LoVo (cell line): ENCODE results near the gene TSSK1B.
"Not testable (repeated sequence)": the region's sequence is repeated elsewhere in the genome, so short reads cannot be mapped to it uniquely, and the experiment has no call there.

ENCODE experiments used
- DNase-seq: peaks from one replicate; pipeline ENCODE4 v3.0.0-alpha.2; 2016; ENCODE audit warnings: low spot score

TSSK1B gene

GRCh38 chr5:113434889-113435288 is at the start of gene TSSK1B:
TSSK1B (minus strand) TSS chr5:113434989; CDS start chr5:113434839, 150 bp downstream.
- DNase-seq: no peak

DNA sequence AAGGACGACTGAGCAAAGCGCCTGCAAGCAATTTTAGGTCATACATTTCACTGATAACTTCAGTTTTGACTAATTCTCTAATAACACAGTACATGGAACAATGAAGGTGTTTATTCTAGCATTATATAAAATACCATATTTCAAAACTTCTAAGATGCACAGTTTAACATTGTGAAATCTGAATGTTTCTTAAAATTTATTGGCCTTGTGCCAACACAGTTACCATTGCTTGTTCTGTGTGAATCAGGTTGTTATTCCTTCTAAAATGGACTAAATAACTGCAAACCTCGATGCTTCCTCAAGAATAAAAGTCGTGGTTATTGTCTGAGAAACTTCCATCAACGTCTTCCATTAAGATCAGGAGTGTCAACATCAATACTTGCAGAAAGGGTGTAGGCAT is 45.5 kb upstream of the TSSK1B start:
- DNase-seq: no peak

- DNase-seq: no peak
Observed at GRCh38 chr5:113478691-113479090, 43.9 kb upstream of the TSSK1B start.

- DNase-seq: no peak
Observed at GRCh38 chr5:113474100-113474728, 39.4 kb upstream of the TSSK1B start.

- no peak for DNase-seq
Observed at GRCh38 chr5:113463032-113463431, 28.2 kb upstream of the TSSK1B start.

- DNase-seq: not testable (repeated sequence)
Observed at GRCh38 chr5:113457106-113457505, 22.3 kb upstream of the TSSK1B start.

DNA sequence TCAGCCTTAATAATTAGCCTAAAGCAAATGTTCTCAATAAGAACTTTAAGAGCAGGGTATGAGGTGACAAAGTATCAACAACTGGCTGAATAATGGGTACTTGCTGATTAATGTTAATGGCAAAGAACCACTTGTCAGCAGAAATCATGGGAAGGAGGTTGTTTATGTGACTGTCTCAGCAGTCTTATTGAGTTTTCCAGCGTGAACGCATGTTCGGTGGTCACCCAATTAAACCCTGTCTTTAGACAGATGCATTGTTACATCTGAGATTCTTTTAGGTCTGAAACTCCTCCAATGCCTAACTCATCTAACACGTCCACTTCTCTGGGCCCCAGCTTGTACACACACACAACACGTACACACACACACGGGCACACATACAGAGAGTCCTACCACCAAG is 18.2 kb upstream of the TSSK1B start:
- no peak for DNase-seq

- DNase-seq: no peak
Observed at GRCh38 chr5:113451797-113452196, 17.0 kb upstream of the TSSK1B start.

- DNase-seq: no peak
Observed at GRCh38 chr5:113450929-113451328, 16.1 kb upstream of the TSSK1B start.

DNA sequence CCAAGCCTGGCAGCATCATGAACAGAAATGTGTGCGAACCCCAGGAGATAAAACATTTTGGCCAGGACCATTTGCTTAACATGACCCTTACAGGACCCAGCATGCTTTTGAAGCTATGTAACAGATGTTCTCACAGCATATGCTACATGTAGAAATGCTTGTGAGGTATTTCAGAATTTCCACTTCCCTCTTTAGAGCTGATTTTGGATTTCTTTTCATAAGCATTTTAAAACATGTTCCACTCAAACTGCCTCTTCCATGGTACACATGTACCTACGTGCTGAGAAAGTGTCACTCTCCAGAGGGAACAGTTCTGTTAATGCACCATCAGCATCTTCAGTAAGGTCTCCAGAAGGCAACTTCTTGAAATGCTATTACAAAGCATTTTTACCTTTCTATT is 15.7 kb upstream of the TSSK1B start:
- DNase-seq: no peak

DNA sequence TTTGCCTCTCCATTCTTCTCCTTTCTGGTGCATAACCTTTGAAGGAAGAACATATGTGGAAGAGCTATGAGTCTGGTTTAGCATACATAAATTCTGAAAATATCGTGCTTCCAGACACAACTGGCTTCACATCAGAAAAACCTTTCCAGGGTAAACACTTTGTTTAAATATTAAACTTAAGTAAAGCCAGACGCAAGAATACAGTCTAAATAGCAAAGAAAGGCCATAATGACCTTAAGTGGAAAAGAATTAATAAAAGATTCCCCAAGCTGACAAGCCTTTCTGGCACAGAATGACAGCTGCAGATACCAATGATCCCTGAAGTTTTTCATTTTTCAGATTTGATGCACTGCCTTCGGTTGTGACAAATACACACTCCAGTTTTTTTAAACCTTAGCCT is 13.5 kb upstream of the TSSK1B start:
- no peak for DNase-seq

GRCh38 chr5:113447498-113448050 is 12.8 kb upstream of the TSSK1B start:
- no peak for DNase-seq

- DNase-seq: no peak
Observed at GRCh38 chr5:113446358-113446927, 11.7 kb upstream of the TSSK1B start.

- DNase-seq: no peak
Observed at GRCh38 chr5:113437111-113437510, 2.3 kb upstream of the TSSK1B start.

- DNase-seq: no peak
Observed at GRCh38 chr5:113435575-113435974, 786 bp upstream of the TSSK1B start.

- no peak for DNase-seq
Observed at GRCh38 chr5:113433862-113434612, 752 bp downstream of the TSSK1B start.

- DNase-seq: no peak
Observed at GRCh38 chr5:113433071-113433470, 1.7 kb downstream of the TSSK1B start.

- no peak for DNase-seq
Observed at GRCh38 chr5:113427871-113428574, 6.8 kb downstream of the TSSK1B start.

DNA sequence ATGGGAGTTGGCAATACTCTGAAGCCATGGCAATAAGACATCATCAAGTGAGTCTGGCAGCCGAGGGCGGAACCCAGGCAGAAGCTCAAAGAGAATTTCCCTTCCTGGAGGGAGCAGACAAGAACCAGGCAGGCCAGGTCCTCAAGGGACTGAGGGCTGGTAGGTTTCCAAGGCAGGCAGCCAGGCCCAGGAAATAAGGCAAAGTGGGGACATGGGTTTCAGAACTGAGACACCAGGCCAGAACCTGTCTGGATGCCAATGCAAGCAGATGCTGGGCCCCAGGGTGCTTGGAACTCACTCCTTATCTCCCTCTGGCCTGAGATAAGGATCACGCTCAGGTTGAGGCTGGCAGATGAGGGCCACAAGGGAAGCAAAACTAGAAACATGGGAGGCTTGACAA is 8.9 kb downstream of the TSSK1B start:
- no peak for DNase-seq

- DNase-seq: no peak
Observed at GRCh38 chr5:113421693-113422092, 13.1 kb downstream of the TSSK1B start.

GRCh38 chr5:113405530-113405929 is 29.3 kb downstream of the TSSK1B start:
- DNase-seq: no peak

DNA sequence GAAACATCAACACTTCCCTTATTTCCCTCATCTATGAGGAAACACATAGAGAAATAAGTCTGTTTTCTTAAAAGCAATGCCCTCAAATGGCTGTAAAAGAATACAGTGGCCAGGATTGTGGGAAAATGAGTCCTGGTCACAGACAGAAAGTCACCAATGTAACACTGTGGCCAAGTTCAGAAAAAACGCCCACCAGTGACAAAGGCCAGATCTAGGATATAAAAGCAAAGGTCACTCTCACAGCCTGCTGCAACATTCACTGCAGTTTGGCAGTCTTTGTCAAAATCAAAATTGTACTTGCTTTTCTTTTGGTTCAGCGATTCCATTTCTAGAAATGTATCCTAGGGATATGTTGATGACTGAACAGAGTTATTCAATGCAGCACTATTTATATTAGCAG is 30.5 kb downstream of the TSSK1B start:
- no peak for DNase-seq
